ENCODE results near the gene GRM7. TPM values are rescaled to one million over a fixed set of nuclear protein-coding genes. Genes with fewer than 3 reads are reported as not detected.

The GRM7 gene
- total and polyA plus RNA-seq, 9 of the 15 experiments (the other 6 are each of a cell fraction or from before 2014, with no cell fraction given), result not detected

- TF ChIP-seq, protein P1, sequence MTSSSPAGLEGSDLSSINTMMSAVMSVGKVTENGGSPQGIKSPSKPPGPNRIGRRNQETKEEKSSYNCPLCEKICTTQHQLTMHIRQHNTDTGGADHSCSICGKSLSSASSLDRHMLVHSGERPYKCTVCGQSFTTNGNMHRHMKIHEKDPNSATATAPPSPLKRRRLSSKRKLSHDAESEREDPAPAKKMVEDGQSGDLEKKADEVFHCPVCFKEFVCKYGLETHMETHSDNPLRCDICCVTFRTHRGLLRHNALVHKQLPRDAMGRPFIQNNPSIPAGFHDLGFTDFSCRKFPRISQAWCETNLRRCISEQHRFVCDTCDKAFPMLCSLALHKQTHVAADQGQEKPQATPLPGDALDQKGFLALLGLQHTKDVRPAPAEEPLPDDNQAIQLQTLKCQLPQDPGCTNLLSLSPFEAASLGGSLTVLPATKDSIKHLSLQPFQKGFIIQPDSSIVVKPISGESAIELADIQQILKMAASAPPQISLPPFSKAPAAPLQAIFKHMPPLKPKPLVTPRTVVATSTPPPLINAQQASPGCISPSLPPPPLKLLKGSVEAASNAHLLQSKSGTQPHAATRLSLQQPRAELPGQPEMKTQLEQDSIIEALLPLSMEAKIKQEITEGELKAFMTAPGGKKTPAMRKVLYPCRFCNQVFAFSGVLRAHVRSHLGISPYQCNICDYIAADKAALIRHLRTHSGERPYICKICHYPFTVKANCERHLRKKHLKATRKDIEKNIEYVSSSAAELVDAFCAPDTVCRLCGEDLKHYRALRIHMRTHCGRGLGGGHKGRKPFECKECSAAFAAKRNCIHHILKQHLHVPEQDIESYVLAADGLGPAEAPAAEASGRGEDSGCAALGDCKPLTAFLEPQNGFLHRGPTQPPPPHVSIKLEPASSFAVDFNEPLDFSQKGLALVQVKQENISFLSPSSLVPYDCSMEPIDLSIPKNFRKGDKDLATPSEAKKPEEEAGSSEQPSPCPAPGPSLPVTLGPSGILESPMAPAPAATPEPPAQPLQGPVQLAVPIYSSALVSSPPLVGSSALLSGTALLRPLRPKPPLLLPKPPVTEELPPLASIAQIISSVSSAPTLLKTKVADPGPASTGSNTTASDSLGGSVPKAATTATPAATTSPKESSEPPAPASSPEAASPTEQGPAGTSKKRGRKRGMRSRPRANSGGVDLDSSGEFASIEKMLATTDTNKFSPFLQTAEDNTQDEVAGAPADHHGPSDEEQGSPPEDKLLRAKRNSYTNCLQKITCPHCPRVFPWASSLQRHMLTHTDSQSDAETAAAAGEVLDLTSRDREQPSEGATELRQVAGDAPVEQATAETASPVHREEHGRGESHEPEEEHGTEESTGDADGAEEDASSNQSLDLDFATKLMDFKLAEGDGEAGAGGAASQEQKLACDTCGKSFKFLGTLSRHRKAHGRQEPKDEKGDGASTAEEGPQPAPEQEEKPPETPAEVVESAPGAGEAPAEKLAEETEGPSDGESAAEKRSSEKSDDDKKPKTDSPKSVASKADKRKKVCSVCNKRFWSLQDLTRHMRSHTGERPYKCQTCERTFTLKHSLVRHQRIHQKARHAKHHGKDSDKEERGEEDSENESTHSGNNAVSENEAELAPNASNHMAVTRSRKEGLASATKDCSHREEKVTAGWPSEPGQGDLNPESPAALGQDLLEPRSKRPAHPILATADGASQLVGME (CRISPR knock-in tag; IDR thresholded peaks at IDR 0.05), result no peak
- TF ChIP-seq ZNF57 (CRISPR knock-in tag; IDR thresholded peaks at IDR 0.05), result no peak
- TF ChIP-seq, protein P2, sequence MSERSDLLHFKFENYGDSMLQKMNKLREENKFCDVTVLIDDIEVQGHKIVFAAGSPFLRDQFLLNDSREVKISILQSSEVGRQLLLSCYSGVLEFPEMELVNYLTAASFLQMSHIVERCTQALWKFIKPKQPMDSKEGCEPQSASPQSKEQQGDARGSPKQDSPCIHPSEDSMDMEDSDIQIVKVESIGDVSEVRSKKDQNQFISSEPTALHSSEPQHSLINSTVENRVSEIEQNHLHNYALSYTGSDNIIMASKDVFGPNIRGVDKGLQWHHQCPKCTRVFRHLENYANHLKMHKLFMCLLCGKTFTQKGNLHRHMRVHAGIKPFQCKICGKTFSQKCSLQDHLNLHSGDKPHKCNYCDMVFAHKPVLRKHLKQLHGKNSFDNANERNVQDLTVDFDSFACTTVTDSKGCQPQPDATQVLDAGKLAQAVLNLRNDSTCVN (CRISPR knock-in tag; IDR thresholded peaks at IDR 0.05), result no peak
- TF ChIP-seq, protein P3, sequence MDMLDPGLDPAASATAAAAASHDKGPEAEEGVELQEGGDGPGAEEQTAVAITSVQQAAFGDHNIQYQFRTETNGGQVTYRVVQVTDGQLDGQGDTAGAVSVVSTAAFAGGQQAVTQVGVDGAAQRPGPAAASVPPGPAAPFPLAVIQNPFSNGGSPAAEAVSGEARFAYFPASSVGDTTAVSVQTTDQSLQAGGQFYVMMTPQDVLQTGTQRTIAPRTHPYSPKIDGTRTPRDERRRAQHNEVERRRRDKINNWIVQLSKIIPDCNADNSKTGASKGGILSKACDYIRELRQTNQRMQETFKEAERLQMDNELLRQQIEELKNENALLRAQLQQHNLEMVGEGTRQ (CRISPR knock-in tag; IDR thresholded peaks at IDR 0.05), result no peak
These were observed 789.6 kb downstream of the GRM7 start (continued) for GRCh38 chr3:7650466-7650865.

Measured in K562 (cell line).